GM12892 (cell line): ENCODE measurements around the gene COPS9.

Source experiments
- POLR2A ChIP-seq: IDR thresholded peaks from 2 replicates; pipeline ENCODE4 v1.6.1; 2011; ENCODE audit warnings: low read depth, low read length, control low read depth
- POLR2AphosphoS5 ChIP-seq: IDR thresholded peaks from 2 replicates; pipeline ENCODE4 v1.6.1; 2011; ENCODE audit warnings: low read depth, low read length, control low read depth
- TAF1 ChIP-seq: IDR thresholded peaks from 2 replicates; pipeline ENCODE4 v1.6.1; 2011; ENCODE audit warnings: low read depth, mild to moderate bottlenecking, control low read depth, low read length, borderline replicate concordance

DNA sequence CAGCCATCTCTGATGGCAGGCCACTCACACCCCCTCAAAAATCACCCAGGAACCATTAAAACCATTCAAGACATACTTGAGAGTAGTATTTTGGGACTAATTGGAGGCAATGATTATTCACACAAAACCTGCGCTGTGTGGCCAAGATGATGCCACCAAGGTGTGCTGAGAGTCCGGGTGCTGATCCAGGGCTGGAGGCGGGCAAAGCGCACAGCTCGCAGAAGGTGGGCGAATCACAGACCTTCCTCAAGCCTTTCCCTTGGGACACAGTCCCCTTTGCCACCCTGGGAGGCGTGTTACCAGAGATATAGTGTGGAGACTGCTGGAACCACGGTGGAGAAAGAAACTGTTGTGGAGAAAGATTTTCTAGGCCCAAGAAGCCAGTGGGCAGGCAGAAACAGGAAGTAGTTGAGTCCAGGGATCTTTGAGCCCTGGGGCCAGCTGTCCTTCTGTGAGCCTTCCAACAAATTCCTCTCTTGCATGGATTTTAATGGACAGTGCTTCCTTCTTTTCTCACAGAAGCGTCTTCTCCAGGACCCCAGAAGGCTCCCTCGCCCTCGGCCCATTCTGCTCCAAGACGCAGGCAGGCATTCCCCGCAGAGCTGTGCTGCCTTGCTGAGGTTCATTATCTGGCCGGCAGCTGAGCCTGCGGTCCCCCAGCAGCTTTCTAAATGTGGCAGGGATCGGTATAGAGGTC, 8.0 kb downstream of the COPS9 start:
- TF ChIP-seq POLR2A = no peak
- no peak for TF ChIP-seq POLR2AphosphoS5
- no peak for TF ChIP-seq TAF1
